ENCODE results near the gene UGT1A10. TPM values are rescaled to one million over a fixed set of nuclear protein-coding genes. Genes with fewer than 3 reads are reported as not detected.
"Not testable (repeated sequence)": the region's sequence is repeated elsewhere in the genome, so short reads cannot be mapped to it uniquely, and the experiment has no call there.

The UGT1A10 gene
- total and polyA plus RNA-seq, 5 donors = not detected

DNA sequence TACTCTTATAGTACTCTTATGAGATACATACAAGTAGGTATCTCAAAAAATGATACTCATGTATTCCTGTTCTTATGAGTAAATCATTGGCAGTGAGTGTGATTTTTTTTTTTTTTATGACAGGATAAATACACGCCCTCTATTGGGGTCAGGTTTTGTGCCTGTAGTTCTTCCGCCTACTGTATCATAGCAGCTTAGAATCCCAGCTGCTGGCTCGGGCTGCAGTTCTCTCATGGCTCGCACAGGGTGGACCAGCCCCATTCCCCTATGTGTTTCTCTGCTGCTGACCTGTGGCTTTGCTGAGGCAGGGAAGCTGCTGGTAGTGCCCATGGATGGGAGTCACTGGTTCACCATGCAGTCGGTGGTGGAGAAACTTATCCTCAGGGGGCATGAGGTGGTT is 18.8 kb upstream of the UGT1A10 start, which contains the start of gene UGT1A8:
Gene UGT1A8 (plus strand): TSS at position 158 of the 400 bp plus-strand sequence. CDS start 75 bp downstream, at position 233.
- DNase-seq; ATAC-seq; H3K27ac ChIP-seq (ENCODE audit: low read length); intact Hi-C loops (cut with DNase I); H3K9me3 ChIP-seq (ENCODE audit: control insufficient read depth, low read length); H3K4me3 ChIP-seq (ENCODE audit: low read length); H3K4me1 ChIP-seq (ENCODE audit: control insufficient read depth, insufficient read depth, low read length); H3K27me3 ChIP-seq (ENCODE audit: control insufficient read depth, insufficient read depth): not testable (repeated sequence)
- 79% methylated on average over 5 of the region's 5 CpGs for WGBS

GRCh38 chr2:233620204-233620603 is 16.0 kb upstream of the UGT1A10 start:
- intact Hi-C loops (cut with DNase I) = no loop called here
- Histone ChIP-seq H3K27ac (ENCODE audit: low read length) (no peak overlapping the region), H3K9me3 (ENCODE audit: control insufficient read depth, low read length) (no peaks in the 10 kb centered on the region), H3K4me1 (ENCODE audit: control insufficient read depth, insufficient read depth, low read length) (no peaks in the 10 kb centered on the region), H3K4me3 (ENCODE audit: low read length) (no peak overlapping the region), H3K27me3 (ENCODE audit: control insufficient read depth, insufficient read depth) (no peaks in the 10 kb centered on the region)
- DNase-seq (no peak), ATAC-seq (no peak)
- 76% methylated on average over 4 of the region's 4 CpGs for WGBS

- WGBS = 86% methylated on average over 5 of the region's 5 CpGs
- H3K4me1 ChIP-seq (ENCODE audit: control insufficient read depth, insufficient read depth, low read length); H3K27ac ChIP-seq (ENCODE audit: low read length); H3K9me3 ChIP-seq (ENCODE audit: control insufficient read depth, low read length); H3K4me3 ChIP-seq (ENCODE audit: low read length); H3K27me3 ChIP-seq (ENCODE audit: control insufficient read depth, insufficient read depth); DNase-seq; ATAC-seq; intact Hi-C loops (cut with DNase I): not testable (repeated sequence)
Measured at GRCh38 chr2:233621863-233622262, 14.4 kb upstream of the UGT1A10 start.

DNA sequence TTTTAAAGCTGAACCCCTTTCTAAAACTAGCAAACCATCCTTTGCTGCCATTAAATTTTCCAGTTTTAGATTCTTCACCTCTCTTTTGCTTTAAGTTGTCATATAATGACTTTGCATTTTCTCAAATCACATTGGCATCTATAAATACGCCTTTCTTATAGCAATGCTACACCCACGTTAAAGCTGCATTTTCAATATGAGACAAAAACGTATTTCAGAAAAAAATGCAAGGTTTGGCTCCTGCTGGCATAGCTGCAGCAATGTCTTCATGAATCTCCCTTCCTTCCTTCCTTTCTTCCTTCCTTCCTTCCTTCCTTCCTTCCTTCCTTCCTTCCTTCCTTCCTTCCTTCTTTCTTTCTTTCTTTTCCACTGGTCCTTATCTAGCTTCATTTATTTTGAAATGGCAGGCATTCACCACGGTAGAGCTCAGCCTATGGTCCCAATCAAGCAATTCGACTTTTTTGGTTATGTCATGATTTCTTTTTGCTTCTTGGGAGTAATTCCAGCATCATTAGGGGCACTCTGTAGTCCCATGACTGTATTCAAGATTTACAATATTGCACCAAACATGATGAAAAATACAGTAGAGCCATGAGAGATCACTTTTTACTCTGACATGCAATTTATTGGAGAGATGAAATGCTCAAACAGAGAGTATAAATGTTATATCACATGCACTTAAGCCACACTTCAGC is 8.8 kb upstream of the UGT1A10 start:
- Histone ChIP-seq H3K4me3 (ENCODE audit: low read length) (no peak overlapping the region), H3K9me3 (ENCODE audit: control insufficient read depth, low read length) (no peaks in the 10 kb centered on the region), H3K4me1 (ENCODE audit: control insufficient read depth, insufficient read depth, low read length) (no peaks in the 10 kb centered on the region), H3K27me3 (ENCODE audit: control insufficient read depth, insufficient read depth) (no peaks in the 10 kb centered on the region), H3K27ac (ENCODE audit: low read length) (no peak overlapping the region)
- no peak for ATAC-seq
- no peak for DNase-seq
- 50% methylated on average over 5 of the region's 5 CpGs for WGBS
- intact Hi-C loops (cut with DNase I) = no loop called here

- intact Hi-C loops (cut with DNase I) = no loop called here
- Histone ChIP-seq H3K4me3 (ENCODE audit: low read length) (no peak overlapping the region), H3K27ac (ENCODE audit: low read length) (no peak overlapping the region), H3K27me3 (ENCODE audit: control insufficient read depth, insufficient read depth) (no peaks in the 10 kb centered on the region), H3K4me1 (ENCODE audit: control insufficient read depth, insufficient read depth, low read length) (no peaks in the 10 kb centered on the region), H3K9me3 (ENCODE audit: control insufficient read depth, low read length) (no peaks in the 10 kb centered on the region)
- WGBS = 57% methylated on average over 5 of the region's 5 CpGs
- no peak for ATAC-seq
- DNase-seq = no peak
Measured at GRCh38 chr2:233638836-233639235, 2.6 kb downstream of the UGT1A10 start.

DNA sequence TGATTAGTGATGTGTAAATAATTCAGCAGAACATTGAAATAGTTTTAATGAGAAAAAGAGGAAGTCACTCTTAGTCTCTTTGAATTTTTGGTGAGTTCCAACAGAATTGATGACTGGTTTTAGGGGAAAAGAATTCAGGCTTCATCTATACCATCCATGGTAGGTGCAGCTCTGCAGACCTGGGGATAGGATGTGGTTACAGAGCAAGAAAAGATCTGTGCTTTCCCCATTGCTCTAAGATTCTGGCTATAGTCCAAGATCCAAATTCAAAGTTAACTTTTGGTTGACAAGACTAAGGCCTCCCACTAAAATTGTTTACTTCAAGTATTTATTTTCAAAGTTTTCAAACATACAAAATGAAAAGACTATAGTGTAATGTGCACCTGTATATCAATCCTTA is 3.6 kb downstream of the UGT1A10 start:
- no peak for DNase-seq
- no peaks in the 10 kb centered on the region for H3K27me3 ChIP-seq (ENCODE audit: control insufficient read depth, insufficient read depth)
- no peaks in the 10 kb centered on the region for H3K4me1 ChIP-seq (ENCODE audit: control insufficient read depth, insufficient read depth, low read length)
- no peak for ATAC-seq
- H3K9me3 ChIP-seq (ENCODE audit: control insufficient read depth, low read length) = no peaks in the 10 kb centered on the region
- no peak overlapping the region for H3K4me3 ChIP-seq (ENCODE audit: low read length)
- intact Hi-C loops (cut with DNase I) = loop anchor here in 1 of 4 donors (10.0 kb wide), 1 partner anchor 425 kb away; no protein-coding TSS in a partner anchor
- no peak overlapping the region for H3K27ac ChIP-seq (ENCODE audit: low read length)

DNA sequence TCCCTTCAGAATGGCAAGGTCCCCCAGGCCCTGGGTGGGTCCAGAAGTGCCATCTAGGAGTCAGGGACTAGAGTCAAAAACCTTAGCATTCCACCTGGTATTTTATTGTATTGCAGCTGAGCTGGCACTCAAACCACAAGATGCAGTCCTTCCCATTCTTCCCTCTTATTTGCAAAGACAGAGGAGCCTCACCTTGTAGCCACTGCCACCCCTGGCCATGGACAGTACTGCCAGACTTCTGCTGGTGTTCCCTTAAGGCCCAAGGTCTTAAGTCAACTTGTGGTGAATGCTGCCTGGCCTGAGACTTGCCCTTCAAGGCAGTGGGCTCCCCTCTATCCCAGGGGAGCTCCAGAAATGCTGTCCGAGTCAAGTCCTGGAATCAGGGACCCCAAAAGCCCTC is 6.9 kb downstream of the UGT1A10 start:
- DNase-seq = no peak
- Histone ChIP-seq H3K4me1 (ENCODE audit: control insufficient read depth, insufficient read depth, low read length) (no peaks in the 10 kb centered on the region), H3K27me3 (ENCODE audit: control insufficient read depth, insufficient read depth) (no peaks in the 10 kb centered on the region), H3K9me3 (ENCODE audit: control insufficient read depth, low read length) (no peaks in the 10 kb centered on the region), H3K27ac (ENCODE audit: low read length) (no peak overlapping the region), H3K4me3 (ENCODE audit: low read length) (no peak overlapping the region)
- no peak for ATAC-seq
- 87% methylated on average over 1 of the region's 1 CpG for WGBS
- intact Hi-C loops (cut with DNase I) = loop anchor here in 1 of 4 donors (10.0 kb wide), 1 partner anchor 422 kb away; no protein-coding TSS in a partner anchor

GRCh38 chr2:233646033-233646432 is 9.8 kb downstream of the UGT1A10 start:
- H3K27me3 ChIP-seq (ENCODE audit: control insufficient read depth, insufficient read depth); H3K9me3 ChIP-seq (ENCODE audit: control insufficient read depth, low read length); ATAC-seq; H3K4me1 ChIP-seq (ENCODE audit: control insufficient read depth, insufficient read depth, low read length); DNase-seq; H3K4me3 ChIP-seq (ENCODE audit: low read length); H3K27ac ChIP-seq (ENCODE audit: low read length): not testable (repeated sequence)
- 91% methylated on average over 3 of the region's 3 CpGs for WGBS
- intact Hi-C loops (cut with DNase I) = loop anchor here in 1 of 4 donors (10.0 kb wide), 1 partner anchor 419 kb away; no protein-coding TSS in a partner anchor

DNA sequence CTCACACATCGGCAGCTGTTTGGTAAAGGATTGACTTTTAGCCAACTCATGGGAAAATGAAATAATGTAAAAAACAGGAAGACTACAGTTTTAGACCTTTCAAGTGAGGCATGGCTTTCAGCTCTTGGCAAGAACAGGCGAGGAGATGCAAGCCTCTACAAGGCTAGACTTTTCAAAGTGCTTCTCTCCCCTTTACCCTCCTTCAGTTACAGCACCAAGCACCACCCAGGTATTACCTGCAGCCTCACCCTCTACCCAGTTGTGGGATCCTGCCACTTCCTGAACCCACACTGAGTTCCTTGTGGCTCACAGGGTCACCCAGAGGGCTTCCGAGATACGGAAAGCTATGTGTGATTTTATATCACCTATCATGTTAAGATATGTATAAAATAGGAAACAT is 14.7 kb downstream of the UGT1A10 start:
- no peaks in the 10 kb centered on the region for H3K27me3 ChIP-seq (ENCODE audit: control insufficient read depth, insufficient read depth)
- H3K4me3 ChIP-seq (ENCODE audit: low read length) = no peak overlapping the region
- H3K4me1 ChIP-seq (ENCODE audit: control insufficient read depth, insufficient read depth, low read length) = no peaks in the 10 kb centered on the region
- 75% methylated on average over 4 of the region's 4 CpGs for WGBS
- intact Hi-C loops (cut with DNase I) = no loop called here
- ATAC-seq (no peak), DNase-seq (no peak)
- no peaks in the 10 kb centered on the region for H3K9me3 ChIP-seq (ENCODE audit: control insufficient read depth, low read length)
- no peak overlapping the region for H3K27ac ChIP-seq (ENCODE audit: low read length)

GRCh38 chr2:233651430-233651829 is 15.2 kb downstream of the UGT1A10 start:
- Histone ChIP-seq H3K4me3 (ENCODE audit: low read length) (no peak overlapping the region), H3K27me3 (ENCODE audit: control insufficient read depth, insufficient read depth) (no peaks in the 10 kb centered on the region), H3K27ac (ENCODE audit: low read length) (no peak overlapping the region), H3K9me3 (ENCODE audit: control insufficient read depth, low read length) (no peaks in the 10 kb centered on the region), H3K4me1 (ENCODE audit: control insufficient read depth, insufficient read depth, low read length) (no peaks in the 10 kb centered on the region)
- intact Hi-C loops (cut with DNase I) = no loop called here
- DNase-seq = no peak
- no peak for ATAC-seq
- 87% methylated on average over 2 of the region's 2 CpGs for WGBS

DNA sequence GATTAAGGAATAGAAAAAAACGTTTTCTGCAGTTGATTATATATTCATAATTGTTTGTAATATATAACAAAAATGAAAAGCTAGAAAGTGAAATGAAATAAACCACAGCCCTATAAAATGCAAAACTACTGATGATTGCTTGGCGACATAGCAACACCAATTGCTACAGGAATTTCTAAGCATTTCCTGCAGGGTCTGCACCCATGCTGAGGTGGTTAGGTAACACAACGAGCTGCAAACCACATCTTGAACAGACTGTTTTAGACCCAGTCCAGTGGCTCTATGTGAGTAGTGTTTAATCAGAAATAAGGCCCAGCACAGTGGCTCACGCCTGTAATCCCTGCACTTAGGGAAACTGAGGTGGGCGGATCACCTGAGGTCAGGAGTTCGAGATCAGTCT is 18.3 kb downstream of the UGT1A10 start:
- no peaks in the 10 kb centered on the region for H3K4me1 ChIP-seq (ENCODE audit: control insufficient read depth, insufficient read depth, low read length)
- H3K27ac ChIP-seq (ENCODE audit: low read length) = no peak overlapping the region
- H3K27me3 ChIP-seq (ENCODE audit: control insufficient read depth, insufficient read depth) = no peaks in the 10 kb centered on the region
- DNase-seq (no peak), ATAC-seq (no peak)
- WGBS = 68% methylated on average over 6 of the region's 6 CpGs
- intact Hi-C loops (cut with DNase I) = no loop called here
- no peak overlapping the region for H3K4me3 ChIP-seq (ENCODE audit: low read length)
- H3K9me3 ChIP-seq (ENCODE audit: control insufficient read depth, low read length) = no peaks in the 10 kb centered on the region

GRCh38 chr2:233655043-233655442 is 18.8 kb downstream of the UGT1A10 start:
- WGBS = 41% methylated on average over 1 of the region's 1 CpG
- Histone ChIP-seq H3K27ac (ENCODE audit: low read length) (no peak overlapping the region), H3K27me3 (ENCODE audit: control insufficient read depth, insufficient read depth) (no peaks in the 10 kb centered on the region), H3K4me3 (ENCODE audit: low read length) (no peak overlapping the region), H3K9me3 (ENCODE audit: control insufficient read depth, low read length) (no peaks in the 10 kb centered on the region), H3K4me1 (ENCODE audit: control insufficient read depth, insufficient read depth, low read length) (no peaks in the 10 kb centered on the region)
- intact Hi-C loops (cut with DNase I) = no loop called here
- ATAC-seq (no peak), DNase-seq (no peak)
